Measurements from ENCODE around the gene CPNE5. TPM values are rescaled to one million over a fixed set of nuclear protein-coding genes. Genes with fewer than 3 reads are reported as not detected.
"Not testable (repeated sequence)": the region's sequence is repeated elsewhere in the genome, so short reads cannot be mapped to it uniquely, and the experiment has no call there.

The CPNE5 gene
- total and polyA plus RNA-seq, 2 of the 4 experiments (the other 2 are of a cell fraction), result 0.07 TPM; not detected in 1

DNA sequence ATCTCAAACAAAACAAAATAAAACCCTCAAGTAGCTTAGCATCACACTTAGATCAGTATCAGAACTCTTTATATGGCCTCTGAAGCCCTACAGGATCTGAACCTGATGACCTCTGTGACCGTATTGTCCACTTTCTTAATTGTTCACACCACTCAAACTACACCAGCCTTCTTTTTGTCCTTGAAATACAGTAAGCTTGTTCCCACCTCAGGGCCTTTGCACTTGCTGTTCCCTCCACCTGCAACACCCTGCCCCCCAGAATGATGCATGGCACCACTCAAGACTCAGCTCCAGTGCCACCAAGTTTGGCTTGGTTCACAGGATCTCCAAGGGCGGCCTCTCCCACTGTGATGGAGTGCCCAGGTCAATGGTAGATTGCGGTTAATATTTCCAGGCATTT lies 25.7 kb downstream of the CPNE5 start:
- Histone ChIP-seq H2BK120ac (ENCODE audit: low read depth, low read length) (no peak overlapping the region), H4K5ac (ENCODE audit: low read depth, low read length) (no peak overlapping the region), H4K8ac (ENCODE audit: low read depth in 2 of 2, low read length in 2 of 2) (no peak overlapping the region), H4K20me1 (ENCODE audit: insufficient read depth, low read length) (no peaks in the 10 kb centered on the region), H3K56ac (ENCODE audit: extremely low read depth, insufficient read depth, low read length) (no peak overlapping the region), H3K27ac (ENCODE audit: insufficient read depth, low read length) (no peak overlapping the region), H3K4me1 (ENCODE audit: control insufficient read depth, insufficient read depth, low read length) (peaks cover 1% of the 10 kb centered on the region; the same call in 1 of the 2 replicates), H3K23ac (ENCODE audit: low read depth, low read length) (no peak overlapping the region), H4K91ac (ENCODE audit: insufficient read depth, low read depth, low read length) (no peak overlapping the region), H3K36me3 (ENCODE audit: control insufficient read depth, insufficient read depth, low read length) (no peaks in the 10 kb centered on the region), H2AK9ac (replicated peaks; ENCODE audit: low read depth, low read length, poor library complexity) (no peak overlapping the region), H3K14ac (replicated peaks; ENCODE audit: low read depth, low read length) (no peak overlapping the region), H2BK15ac (ENCODE audit: low read depth, low read length) (no peak overlapping the region), H3K4me2 (ENCODE audit: low read depth, low read length) (no peak overlapping the region), H2BK20ac (ENCODE audit: low read depth, low read length) (no peak overlapping the region), H3K9me3 (ENCODE audit: control insufficient read depth, insufficient read depth, low read length) (no peaks in the 10 kb centered on the region), H3K4me3 (ENCODE audit: insufficient read depth, low read depth, low read length) (no peak overlapping the region), H2AK5ac (ENCODE audit: low read depth, low read length) (no peak overlapping the region), H3K79me1 (ENCODE audit: low read depth in 1 of 2, low read length in 2 of 2) (no peaks in the 10 kb centered on the region), H3K9ac (ENCODE audit: low read depth, low read length) (no peak overlapping the region), H3K27me3 (ENCODE audit: control insufficient read depth, insufficient read depth, low read length) (peaks cover 34% of the 10 kb centered on the region), H3K9me1 (ENCODE audit: insufficient read depth, low read length) (no peaks in the 10 kb centered on the region; the same call in 1 of the 2 replicates), H2AFZ (replicated peaks; ENCODE audit: low read length, poor library complexity) (no peak overlapping the region), H2BK5ac (ENCODE audit: low read depth, low read length, poor library complexity, severe bottlenecking) (no peak overlapping the region), H3K4ac (ENCODE audit: low read depth, low read length) (no peak overlapping the region), H3K18ac (ENCODE audit: low read depth, low read length) (no peak overlapping the region)
- ChIA-PET POLR2A (ENCODE audit: unreplicated experiment) (no interaction called here), CTCF (no interaction called here)
- dilution Hi-C loops (cut with HindIII; ENCODE audit: low sequenced_read_pairs, unreplicated experiment) (no loop called here), in situ Hi-C loops (cut with MboI; ENCODE audit: low sequenced_read_pairs) (no loop called here), intact Hi-C loops (cut with micrococcal nuclease) (no loop called here)
- TF ChIP-seq FOS (IDR thresholded peaks at IDR 0.05; ENCODE audit: low read depth, low read length), result no peak
- no peak for TF ChIP-seq CEBPB (IDR thresholded peaks at IDR 0.05; ENCODE audit: low read depth, low read length)
- BruUV-seq (replicated peaks), result no TSS peak
- DNase-seq, result no peak
- ATAC-seq (ENCODE audit: low read depth), result no peak
- WGBS, 2 experiments (ENCODE audit: extremely low coverage in 2 of 2, insufficient read length in 1 of 2), result 33% methylated on average over 2 of the region's 3 CpGs; no CpG with 5 or more reads in 1 of the 2 experiments

DNA sequence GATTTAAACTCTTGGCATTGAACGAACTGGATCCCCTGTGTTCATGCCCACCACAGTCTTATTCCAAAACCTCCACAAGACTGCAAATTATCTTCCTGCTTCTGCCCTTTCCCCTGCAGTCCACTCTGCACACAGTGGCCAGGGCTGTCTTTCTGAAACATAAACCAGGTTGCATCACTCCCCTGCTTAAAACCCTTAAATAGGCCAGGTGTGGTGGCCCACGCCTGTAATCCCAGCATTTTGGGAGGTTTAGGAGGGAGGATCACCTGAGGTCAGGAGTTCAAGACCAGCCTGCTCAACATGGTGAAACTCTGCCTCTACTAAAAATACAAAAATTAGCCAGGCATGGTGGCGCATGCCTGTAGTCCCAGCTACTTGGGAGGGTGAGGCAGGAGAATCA lies 26.2 kb downstream of the CPNE5 start:
- H4K91ac ChIP-seq (ENCODE audit: insufficient read depth, low read depth, low read length); H3K9ac ChIP-seq (ENCODE audit: low read depth, low read length); DNase-seq; H2BK15ac ChIP-seq (ENCODE audit: low read depth, low read length); H3K23ac ChIP-seq (ENCODE audit: low read depth, low read length); H3K9me3 ChIP-seq (ENCODE audit: control insufficient read depth, insufficient read depth, low read length); ATAC-seq (ENCODE audit: low read depth); H3K4me1 ChIP-seq (ENCODE audit: control insufficient read depth, insufficient read depth, low read length); H3K27ac ChIP-seq (ENCODE audit: insufficient read depth, low read length); H4K20me1 ChIP-seq (ENCODE audit: insufficient read depth, low read length); CTCF ChIA-PET; H3K36me3 ChIP-seq (ENCODE audit: control insufficient read depth, insufficient read depth, low read length); dilution Hi-C loops (cut with HindIII; ENCODE audit: low sequenced_read_pairs, unreplicated experiment); H2AFZ ChIP-seq (replicated peaks; ENCODE audit: low read length, poor library complexity); H3K18ac ChIP-seq (ENCODE audit: low read depth, low read length); H2AK9ac ChIP-seq (replicated peaks; ENCODE audit: low read depth, low read length, poor library complexity); H4K5ac ChIP-seq (ENCODE audit: low read depth, low read length); in situ Hi-C loops (cut with MboI; ENCODE audit: low sequenced_read_pairs); H3K4me3 ChIP-seq (ENCODE audit: insufficient read depth, low read depth, low read length); intact Hi-C loops (cut with micrococcal nuclease); H4K8ac ChIP-seq (ENCODE audit: low read depth in 2 of 2, low read length in 2 of 2); H3K9me1 ChIP-seq (ENCODE audit: insufficient read depth, low read length); POLR2A ChIA-PET (ENCODE audit: unreplicated experiment); H2BK20ac ChIP-seq (ENCODE audit: low read depth, low read length); H2BK120ac ChIP-seq (ENCODE audit: low read depth, low read length); H3K14ac ChIP-seq (replicated peaks; ENCODE audit: low read depth, low read length); H3K56ac ChIP-seq (ENCODE audit: extremely low read depth, insufficient read depth, low read length); H3K79me1 ChIP-seq (ENCODE audit: low read depth in 1 of 2, low read length in 2 of 2); BruUV-seq (replicated peaks); H2AK5ac ChIP-seq (ENCODE audit: low read depth, low read length); H3K4ac ChIP-seq (ENCODE audit: low read depth, low read length); H2BK5ac ChIP-seq (ENCODE audit: low read depth, low read length, poor library complexity, severe bottlenecking); H3K4me2 ChIP-seq (ENCODE audit: low read depth, low read length): not testable (repeated sequence)
- WGBS, 2 experiments (ENCODE audit: extremely low coverage in 2 of 2, insufficient read length in 1 of 2), result 100% methylated on average over 1 of the region's 3 CpGs; no CpG with 5 or more reads in 1 of the 2 experiments
- peaks cover 38% of the 10 kb centered on the region for H3K27me3 ChIP-seq (ENCODE audit: control insufficient read depth, insufficient read depth, low read length)
